Spleen (tissue), 7 donors: ENCODE measurements around the gene TFPI.

Experiments
- CTCF ChIP-seq, 11 experiments: fragments of 200-600 bp in 7 of 11; fragments of 450-650 bp in 4 of 11; sonication (generic) in 4 of 11; IDR thresholded peaks in 8 of 11; conservative IDR thresholded peaks in 3 of 11; 1 replicate in 7 of 11; 2 replicates in 4 of 11; pipeline versions ENCODE4 v1.4.0 to v1.8.0; 2016 to 2021; ENCODE audit warnings: antibody characterized with exemption in 11 of 11, inconsistent platforms in 4 of 11, mild to moderate bottlenecking in 1 of 11
- POLR2A ChIP-seq, 3 donors: fragments of 450-650 bp; IDR thresholded peaks; one replicate each; pipeline ENCODE4 v1.5.1; 2017; ENCODE audit warnings: antibody characterized with exemption in 3 of 3, mild to moderate bottlenecking in 1 of 3
- POLR2AphosphoS5 ChIP-seq, 3 donors: sonication (generic); formaldehyde crosslinking; IDR thresholded peaks; one replicate each; pipeline ENCODE4 v1.5.1; 2017; ENCODE audit warnings: antibody characterized with exemption in 3 of 3
- donor health status: DM: no; HTN: no; CAD: no; lungs with moderate emphysema.
- donor health status: DM: no; HTN: no; CAD: no.
- donor health status: DM: no; HTN: no; CAD: no.

- TF ChIP-seq CTCF (IDR thresholded peaks at IDR 0.05 in 8 of 11, conservative IDR thresholded peaks at IDR 0.05 in 3 of 11) = no peak
- no peak for TF ChIP-seq POLR2A (IDR thresholded peaks at IDR 0.05)
- TF ChIP-seq POLR2AphosphoS5 (IDR thresholded peaks at IDR 0.05) = no peak
Observed at GRCh38 chr2:187528042-187528441, 26.2 kb downstream of the TFPI start.
